HepG2 (cell line): ENCODE measurements around the gene HNRNPF. TPM values are rescaled to one million over a fixed set of nuclear protein-coding genes. Genes with fewer than 3 reads are reported as not detected.

Experiments used
- ATAC-seq: fragments of 200-7000 bp; cut with Tn5 transposase; 3 replicates; pipeline ENCODE4 v1.9.1; 2020; ENCODE audit warnings: mild to moderate bottlenecking, moderate library complexity
- BruUV-seq: library from RNA; stranded (reverse); fragments of 400-500 nt; replicated peaks from 2 replicates; lab custom pipeline; 2021; lab: Mats Ljungman, UMichigan
- CTCF ChIA-PET: fragments of 300-600 bp; formaldehyde crosslinking; extraction: SDS; loops from one replicate; lab custom pipeline; 2021; ENCODE audit warnings: low total read pairs, inconsistent platforms, low intra/inter-chr PET ratio; lab: Yijun Ruan, JAX
- POLR2A ChIA-PET: fragments of 350-600 bp; sonication (Branson Sonifier 250); formaldehyde crosslinking; loops from one replicate; lab custom pipeline; 2020; ENCODE audit warnings: antibody characterized with exemption, inconsistent platforms; lab: Yijun Ruan, JAX
- DNase-seq: peaks from one replicate; pipeline ENCODE4 v3.0.0-alpha.2; 2015; ENCODE audit warnings: low spot score
- FAIRE-seq: peaks from 3 replicates; lab custom pipeline; 2011; peaks lifted over from hg19 to GRCh38; lab: Jason Lieb, UNC
- H2AFZ ChIP-seq: one replicate; pipeline ENCODE4 v1.6.1; 2011; ENCODE audit warnings: low read length, inconsistent platforms
- H3K27ac ChIP-seq: fragments of 300-600 bp; 3 replicates; pipeline ENCODE4 v1.8.0; 2011; ENCODE audit warnings: mixed run types, mild to moderate bottlenecking, mixed read lengths, low read length, inconsistent platforms; ENCODE audit not compliant: insufficient read depth; ENCODE audit errors: extremely low read length
- H3K27me3 ChIP-seq, 2 experiments: fragments of 200-600 bp in 1 of 2; 2 replicates in 1 of 2; 3 replicates in 1 of 2; pipeline versions ENCODE4 v1.6.0 to v1.8.0; 2011; ENCODE audit warnings: low read length in 2 of 2, mild to moderate bottlenecking in 2 of 2, moderate library complexity in 2 of 2, inconsistent platforms in 1 of 2; ENCODE audit not compliant: insufficient read depth in 2 of 2, control insufficient read depth in 1 of 2
- H3K36me3 ChIP-seq, 2 experiments: fragments of 200-600 bp in 1 of 2; replicated peaks in 1 of 2; 2 replicates in 1 of 2; 3 replicates in 1 of 2; pipeline versions ENCODE4 v1.5.1 to v1.8.0; 2011; ENCODE audit warnings: low read length in 2 of 2, inconsistent platforms in 1 of 2; ENCODE audit not compliant: insufficient read depth in 2 of 2, control insufficient read depth in 1 of 2
- H3K4me1 ChIP-seq: 2 replicates; pipeline ENCODE4 v1.5.1; 2012; ENCODE audit warnings: low read length, inconsistent platforms; ENCODE audit not compliant: insufficient read depth
- H3K4me2 ChIP-seq: 2 replicates; pipeline ENCODE4 v1.6.0; 2011; ENCODE audit warnings: low read depth, low read length, inconsistent platforms
- H3K4me3 ChIP-seq, 3 experiments: fragments of 200-600 bp in 1 of 3; sonication (generic), shearing (Covaris generic) in 1 of 3; replicated peaks in 1 of 3; 2 replicates each; pipeline ENCODE4 v1.5.1; 2011 to 2016; ENCODE audit warnings: low read length in 3 of 3, inconsistent platforms in 2 of 3, low read depth in 2 of 3, mild to moderate bottlenecking in 2 of 3, control low read depth in 1 of 3, mixed read lengths in 1 of 3; ENCODE audit not compliant: insufficient read depth in 1 of 3
- H3K79me2 ChIP-seq: one replicate; pipeline ENCODE4 v1.6.1; 2011; ENCODE audit warnings: low read length, inconsistent platforms; ENCODE audit not compliant: insufficient read depth
- H3K9ac ChIP-seq: 2 replicates; pipeline ENCODE4 v1.6.0; 2011; ENCODE audit warnings: mild to moderate bottlenecking, low read depth, low read length, inconsistent platforms; ENCODE audit not compliant: insufficient read depth
- H3K9me3 ChIP-seq: 2 replicates; pipeline ENCODE4 v1.5.1; 2012; ENCODE audit warnings: mild to moderate bottlenecking, low read length
- H4K20me1 ChIP-seq: 2 replicates; pipeline ENCODE4 v1.6.0; 2011; ENCODE audit warnings: inconsistent platforms, mild to moderate bottlenecking, low read length, moderate library complexity; ENCODE audit not compliant: insufficient read depth
- CBFB ChIP-seq: sonication (generic); formaldehyde crosslinking; IDR thresholded peaks from 2 replicates; pipeline ENCODE4 v1.4.0; 2020; ENCODE audit warnings: missing genetic modification reagents
- ISL2 ChIP-seq: sonication (generic); formaldehyde crosslinking; IDR thresholded peaks from 2 replicates; pipeline ENCODE4 v1.5.0; 2020; ENCODE audit warnings: missing genetic modification reagents
- NFYB ChIP-seq: sonication (generic); formaldehyde crosslinking; IDR thresholded peaks from 2 replicates; pipeline ENCODE4 v1.4.0; 2020; ENCODE audit warnings: missing genetic modification reagents
- NFYC ChIP-seq: IDR thresholded peaks from 2 replicates; pipeline ENCODE4 v1.6.1; 2016; ENCODE audit warnings: missing genetic modification reagents, missing compliant biosample characterization
- RFXAP ChIP-seq: sonication (generic); formaldehyde crosslinking; IDR thresholded peaks from 2 replicates; pipeline ENCODE4 v1.4.0; 2020; ENCODE audit warnings: missing genetic modification reagents, borderline replicate concordance
- RNF219 ChIP-seq: sonication (generic); formaldehyde crosslinking; IDR thresholded peaks from 2 replicates; pipeline ENCODE4 v1.5.0; 2020; ENCODE audit warnings: mild to moderate bottlenecking, missing genetic modification reagents
- SATB2 ChIP-seq: sonication (generic); formaldehyde crosslinking; IDR thresholded peaks from 2 replicates; pipeline ENCODE4 v1.5.0; 2020; ENCODE audit warnings: missing genetic modification reagents
- SRY ChIP-seq: sonication (generic); formaldehyde crosslinking; IDR thresholded peaks from 2 replicates; pipeline ENCODE4 v1.8.0; 2022; ENCODE audit warnings: mild to moderate bottlenecking, missing genetic modification reagents
- TIGD3 ChIP-seq: sonication (generic); formaldehyde crosslinking; IDR thresholded peaks from 2 replicates; pipeline ENCODE4 v1.5.1; 2020; ENCODE audit warnings: mild to moderate bottlenecking, missing genetic modification reagents, borderline replicate concordance
- ZBTB1 ChIP-seq: sonication (generic); formaldehyde crosslinking; IDR thresholded peaks from 2 replicates; pipeline ENCODE4 v1.4.0; 2020; ENCODE audit warnings: missing genetic modification reagents, borderline replicate concordance
- ZNF720 ChIP-seq: sonication (generic); formaldehyde crosslinking; IDR thresholded peaks from 2 replicates; pipeline ENCODE4 v1.4.0; 2020; ENCODE audit warnings: missing genetic modification reagents
- WGBS: methylation state at CpG from one replicate; pipeline ENCODE4 v1.1.6; 2017; ENCODE audit warnings: low lambda C conversion rate; 5-methylcytosine and 5-hydroxymethylcytosine counted together
- in situ Hi-C: cut with HindIII; loops from 2 replicates; pipeline ENCODE4 v1.10.0; 2017; ENCODE audit warnings: low pct_unique_long_range_greater_than_20kb; ENCODE audit not compliant: extremely low pct_ligation_motif_present
- intact Hi-C: fragments of 100-400 bp; cut with micrococcal nuclease; formaldehyde crosslinking; loops from one replicate; pipeline ENCODE4 v1.10.0; 2022; ENCODE audit not compliant: unreplicated experiment
- polyA plus RNA-seq, 8 experiments: library from polyadenylated mRNA; depleted of rRNA in 3 of 8; stranded (reverse) in 7 of 8; unstranded in 1 of 8; fragments of >200 nt; fragmentation: Illumina TruSeq in 4 of 8; extraction: Trizol in 4 of 8; gene quantifications; 2 replicates each; pipeline versions ENCODE4 v1.2.1 to v1.2.3, GENCODE V29; 2011 to 2016; ENCODE audit warnings: low read depth in 4 of 8, missing spikeins in 1 of 8, mixed read lengths in 1 of 8; ENCODE audit not compliant: insufficient read depth in 1 of 8
- total RNA-seq, 5 experiments: library from RNA; depleted of rRNA; stranded (reverse); fragments of >200 nt; fragmentation: Illumina TruSeq; extraction: Trizol; gene quantifications; 2 replicates each; pipeline ENCODE4 v1.2.3, GENCODE V29; 2016; ENCODE audit warnings: low read depth in 1 of 5
- TF ChIP-seq, protein P1 (sequence below): IDR thresholded peaks from 2 replicates; pipeline ENCODE4 v1.6.1; 2016; ENCODE audit warnings: mild to moderate bottlenecking, missing biosample characterization, missing genetic modification reagents
- TF ChIP-seq, protein P2 (sequence below): sonication (generic); formaldehyde crosslinking; IDR thresholded peaks from 2 replicates; pipeline ENCODE4 v1.4.0; 2020; ENCODE audit warnings: mild to moderate bottlenecking, missing genetic modification reagents
- TF ChIP-seq, protein P3 (sequence below): sonication (generic); formaldehyde crosslinking; IDR thresholded peaks from 2 replicates; pipeline ENCODE4 v1.5.0; 2020; ENCODE audit warnings: mild to moderate bottlenecking, missing genetic modification reagents, moderate library complexity
- TF ChIP-seq, protein P4 (sequence below): sonication (generic); formaldehyde crosslinking; IDR thresholded peaks from 2 replicates; pipeline ENCODE4 v1.8.0; 2022; ENCODE audit warnings: mild to moderate bottlenecking, missing genetic modification reagents, moderate library complexity

The HNRNPF gene
- total and polyA plus RNA-seq, 2 of the 13 experiments (the other 11 are each of a cell fraction or from before 2014, with no cell fraction given) = 166 to 308 TPM

DNA sequence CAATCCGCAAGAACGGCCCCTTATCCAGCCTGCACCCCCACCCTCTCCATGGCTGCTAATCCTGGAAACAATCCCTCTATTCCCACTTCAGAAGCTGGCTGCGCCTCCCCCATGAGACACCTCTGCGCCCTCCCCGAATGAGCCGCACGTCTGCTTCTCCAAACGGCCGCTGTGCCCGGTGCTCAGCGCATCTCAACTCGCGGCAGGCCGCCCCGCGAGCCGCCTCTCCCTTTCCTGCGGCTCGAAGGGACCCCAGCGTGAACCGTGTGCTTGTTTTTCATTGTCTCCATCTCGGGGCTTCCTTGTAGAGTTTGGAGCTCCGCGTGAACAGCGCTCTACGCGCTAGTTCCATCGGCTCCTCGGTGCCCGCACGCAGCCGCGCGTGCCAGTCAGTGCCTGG is 58.3 kb downstream of the HNRNPF start (continued):
- TF ChIP-seq TIGD3 (CRISPR knock-in tag) = no peak
- no peak for TF ChIP-seq SRY (CRISPR knock-in tag)
- TF ChIP-seq, protein P1, sequence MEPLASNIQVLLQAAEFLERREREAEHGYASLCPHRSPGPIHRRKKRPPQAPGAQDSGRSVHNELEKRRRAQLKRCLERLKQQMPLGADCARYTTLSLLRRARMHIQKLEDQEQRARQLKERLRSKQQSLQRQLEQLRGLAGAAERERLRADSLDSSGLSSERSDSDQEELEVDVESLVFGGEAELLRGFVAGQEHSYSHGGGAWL = no peak
- no peak for TF ChIP-seq RFXAP (CRISPR knock-in tag)

DNA sequence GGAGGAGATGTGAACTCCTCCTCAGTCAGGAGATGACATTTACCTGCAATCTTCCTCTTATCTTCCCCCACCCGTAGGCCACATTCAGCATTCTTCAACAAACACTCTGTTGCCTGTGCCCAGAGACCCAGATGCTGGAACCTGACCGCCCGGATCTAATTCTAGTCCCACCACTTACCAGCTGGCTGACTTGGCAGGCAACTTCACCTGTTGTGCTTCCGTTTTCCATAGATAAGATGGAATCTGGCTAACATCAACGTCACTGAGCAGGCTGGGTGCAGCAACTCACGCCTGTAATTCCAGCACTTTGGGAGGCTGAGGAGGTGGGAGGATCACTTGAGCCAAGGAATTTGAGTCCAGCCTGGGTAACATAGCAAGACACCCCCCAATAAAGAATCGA is 58.8 kb downstream of the HNRNPF start:
- no peaks in the 10 kb centered on the region for H3K4me1 ChIP-seq
- DNase-seq (no peak), ATAC-seq (no peak), FAIRE-seq (no peak)
- intact Hi-C loops (no loop called here), in situ Hi-C loops (loop anchor here (5.0 kb wide), 1 partner anchor 58 kb away; no protein-coding TSS in a partner anchor)
- H3K27ac ChIP-seq = no peak overlapping the region
- ChIA-PET POLR2A (no interaction called here), CTCF (no interaction called here)
- no TSS peak for BruUV-seq
- H3K9me3 ChIP-seq = no peaks in the 10 kb centered on the region
- no peak overlapping the region for H2AFZ ChIP-seq
- no peak overlapping the region for H3K4me3 ChIP-seq
- H3K36me3 ChIP-seq = no peaks in the 10 kb centered on the region
- peaks cover 3 to 13% of the 10 kb centered on the region in 2 experiments for H3K27me3 ChIP-seq
- H3K79me2 ChIP-seq = no peaks in the 10 kb centered on the region
- H3K4me2 ChIP-seq = no peak overlapping the region
- H3K9ac ChIP-seq = no peak overlapping the region
- no peaks in the 10 kb centered on the region for H4K20me1 ChIP-seq
- 36% methylated on average over 7 of the region's 7 CpGs for WGBS
- TF ChIP-seq ZBTB1 (CRISPR knock-in tag) = no peak
- no peak for TF ChIP-seq SATB2
- TF ChIP-seq ZNF720 (CRISPR knock-in tag) = no peak
- TF ChIP-seq CBFB (CRISPR knock-in tag) = no peak
- TF ChIP-seq NFYC = no peak
- TF ChIP-seq, protein P2, sequence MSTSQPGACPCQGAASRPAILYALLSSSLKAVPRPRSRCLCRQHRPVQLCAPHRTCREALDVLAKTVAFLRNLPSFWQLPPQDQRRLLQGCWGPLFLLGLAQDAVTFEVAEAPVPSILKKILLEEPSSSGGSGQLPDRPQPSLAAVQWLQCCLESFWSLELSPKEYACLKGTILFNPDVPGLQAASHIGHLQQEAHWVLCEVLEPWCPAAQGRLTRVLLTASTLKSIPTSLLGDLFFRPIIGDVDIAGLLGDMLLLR (CRISPR knock-in tag) = no peak
- no peak for TF ChIP-seq RNF219
- TF ChIP-seq ISL2 (CRISPR knock-in tag) = no peak
- no peak for TF ChIP-seq NFYB
- TF ChIP-seq, protein P3, sequence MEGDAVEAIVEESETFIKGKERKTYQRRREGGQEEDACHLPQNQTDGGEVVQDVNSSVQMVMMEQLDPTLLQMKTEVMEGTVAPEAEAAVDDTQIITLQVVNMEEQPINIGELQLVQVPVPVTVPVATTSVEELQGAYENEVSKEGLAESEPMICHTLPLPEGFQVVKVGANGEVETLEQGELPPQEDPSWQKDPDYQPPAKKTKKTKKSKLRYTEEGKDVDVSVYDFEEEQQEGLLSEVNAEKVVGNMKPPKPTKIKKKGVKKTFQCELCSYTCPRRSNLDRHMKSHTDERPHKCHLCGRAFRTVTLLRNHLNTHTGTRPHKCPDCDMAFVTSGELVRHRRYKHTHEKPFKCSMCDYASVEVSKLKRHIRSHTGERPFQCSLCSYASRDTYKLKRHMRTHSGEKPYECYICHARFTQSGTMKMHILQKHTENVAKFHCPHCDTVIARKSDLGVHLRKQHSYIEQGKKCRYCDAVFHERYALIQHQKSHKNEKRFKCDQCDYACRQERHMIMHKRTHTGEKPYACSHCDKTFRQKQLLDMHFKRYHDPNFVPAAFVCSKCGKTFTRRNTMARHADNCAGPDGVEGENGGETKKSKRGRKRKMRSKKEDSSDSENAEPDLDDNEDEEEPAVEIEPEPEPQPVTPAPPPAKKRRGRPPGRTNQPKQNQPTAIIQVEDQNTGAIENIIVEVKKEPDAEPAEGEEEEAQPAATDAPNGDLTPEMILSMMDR (CRISPR knock-in tag) = no peak
- TF ChIP-seq, protein P4, sequence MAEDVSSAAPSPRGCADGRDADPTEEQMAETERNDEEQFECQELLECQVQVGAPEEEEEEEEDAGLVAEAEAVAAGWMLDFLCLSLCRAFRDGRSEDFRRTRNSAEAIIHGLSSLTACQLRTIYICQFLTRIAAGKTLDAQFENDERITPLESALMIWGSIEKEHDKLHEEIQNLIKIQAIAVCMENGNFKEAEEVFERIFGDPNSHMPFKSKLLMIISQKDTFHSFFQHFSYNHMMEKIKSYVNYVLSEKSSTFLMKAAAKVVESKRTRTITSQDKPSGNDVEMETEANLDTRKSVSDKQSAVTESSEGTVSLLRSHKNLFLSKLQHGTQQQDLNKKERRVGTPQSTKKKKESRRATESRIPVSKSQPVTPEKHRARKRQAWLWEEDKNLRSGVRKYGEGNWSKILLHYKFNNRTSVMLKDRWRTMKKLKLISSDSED (CRISPR knock-in tag) = no peak
